ENCODE measurements around the gene EPHX1.

DNA sequence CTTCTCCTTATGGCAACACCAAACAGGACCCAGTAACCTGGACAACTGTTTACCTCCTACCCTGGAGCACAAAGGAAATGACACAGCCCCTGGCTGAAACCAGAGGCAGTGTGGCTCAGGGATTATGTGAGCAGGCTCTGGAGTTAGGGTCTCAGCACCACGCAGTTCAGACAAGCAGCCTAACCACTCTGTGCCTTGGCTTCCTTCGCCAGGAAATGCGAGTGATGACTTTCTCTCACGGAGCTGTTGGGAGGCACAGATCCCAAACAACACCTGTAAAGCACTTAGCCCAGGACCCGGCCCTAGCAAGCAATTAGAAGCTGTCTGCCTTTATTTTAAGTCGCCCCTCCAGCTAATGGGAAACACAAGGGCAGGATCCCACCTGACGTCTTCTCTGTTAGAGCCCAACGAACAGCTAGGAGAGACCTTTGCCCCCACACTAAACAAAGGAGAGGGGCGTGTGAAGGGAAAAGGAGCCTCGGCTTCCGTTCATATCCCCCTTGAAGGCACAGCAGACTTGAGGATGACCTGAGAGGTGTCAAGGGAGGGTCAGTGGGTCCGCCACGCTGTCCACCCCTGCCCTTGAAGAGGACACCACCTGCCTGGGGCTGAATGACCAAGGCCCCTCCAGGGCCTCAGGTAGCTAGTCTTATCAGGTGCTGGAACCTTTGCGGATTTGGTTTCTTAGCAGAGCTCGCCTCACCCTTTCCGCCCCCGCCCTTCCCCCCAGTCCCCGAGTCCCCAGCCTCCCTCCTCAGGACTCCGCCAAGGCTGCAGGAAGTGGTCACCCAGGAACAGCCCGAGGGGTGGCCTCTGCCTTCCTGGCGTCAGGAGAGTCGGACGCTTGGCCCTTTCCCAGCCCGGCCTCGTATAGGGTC, 71.4 kb downstream of the EPHX1 start:
- no peak for TF ChIP-seq CHD2 (IDR thresholded peaks at IDR 0.05; ENCODE audit: low read length)
- TF ChIP-seq, protein P1, sequence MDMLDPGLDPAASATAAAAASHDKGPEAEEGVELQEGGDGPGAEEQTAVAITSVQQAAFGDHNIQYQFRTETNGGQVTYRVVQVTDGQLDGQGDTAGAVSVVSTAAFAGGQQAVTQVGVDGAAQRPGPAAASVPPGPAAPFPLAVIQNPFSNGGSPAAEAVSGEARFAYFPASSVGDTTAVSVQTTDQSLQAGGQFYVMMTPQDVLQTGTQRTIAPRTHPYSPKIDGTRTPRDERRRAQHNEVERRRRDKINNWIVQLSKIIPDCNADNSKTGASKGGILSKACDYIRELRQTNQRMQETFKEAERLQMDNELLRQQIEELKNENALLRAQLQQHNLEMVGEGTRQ (IDR thresholded peaks at IDR 0.05; ENCODE audit: low read length) = no peak
- TF ChIP-seq GABPA (IDR thresholded peaks at IDR 0.05; ENCODE audit: borderline replicate concordance, insufficient read depth, low read length) = no peak
